HG03097 (cell line): Measurements from ENCODE around the gene FAM98C.

Experiments
- ATAC-seq: cut with Tn5 transposase; IDR thresholded peaks from one replicate; pipeline ENCODE4 v1.9.1; 2021; ENCODE audit not compliant: unreplicated experiment, low FRiP score

FAM98C gene

DNA sequence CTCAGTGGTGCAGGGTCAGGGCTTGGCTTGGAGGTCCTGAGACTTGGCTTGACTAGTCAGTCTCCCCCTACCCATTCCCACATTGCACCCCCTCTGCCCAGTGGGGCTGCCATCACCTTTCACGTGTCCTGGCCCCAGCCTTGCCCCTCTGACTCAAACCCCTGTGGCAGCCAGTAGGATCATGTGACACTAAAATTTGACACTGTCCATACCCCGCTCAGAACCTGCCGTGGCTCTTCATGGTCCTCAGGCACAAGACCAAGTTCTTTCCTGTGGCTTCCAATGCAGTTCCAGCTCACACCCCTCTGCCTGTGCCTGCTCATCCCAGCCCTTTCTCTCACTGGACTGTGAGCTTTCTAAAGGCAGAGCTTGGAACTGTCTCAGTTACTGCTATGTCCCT, 26.3 kb upstream of the FAM98C start:
- no peak for ATAC-seq

DNA sequence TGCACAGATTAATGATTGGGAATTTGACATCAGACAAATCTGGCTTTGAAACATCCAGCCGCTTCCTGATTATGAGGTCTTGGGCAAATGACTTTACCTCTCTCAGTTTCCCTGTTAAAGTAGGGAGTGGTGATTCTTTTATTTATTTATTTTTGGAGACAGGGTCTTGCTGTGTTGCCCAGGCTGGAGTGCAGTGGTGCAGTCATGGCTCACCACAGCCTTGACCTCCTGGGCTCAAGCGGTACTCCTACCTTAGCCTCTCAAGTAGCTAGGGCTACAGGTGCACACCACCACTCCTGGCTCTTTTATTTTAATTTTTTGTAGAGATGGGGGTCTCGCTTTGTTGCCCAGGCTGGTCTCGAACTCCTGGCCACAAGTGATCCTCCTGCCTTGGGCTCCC, 25.8 kb upstream of the FAM98C start:
- ATAC-seq = no peak

DNA sequence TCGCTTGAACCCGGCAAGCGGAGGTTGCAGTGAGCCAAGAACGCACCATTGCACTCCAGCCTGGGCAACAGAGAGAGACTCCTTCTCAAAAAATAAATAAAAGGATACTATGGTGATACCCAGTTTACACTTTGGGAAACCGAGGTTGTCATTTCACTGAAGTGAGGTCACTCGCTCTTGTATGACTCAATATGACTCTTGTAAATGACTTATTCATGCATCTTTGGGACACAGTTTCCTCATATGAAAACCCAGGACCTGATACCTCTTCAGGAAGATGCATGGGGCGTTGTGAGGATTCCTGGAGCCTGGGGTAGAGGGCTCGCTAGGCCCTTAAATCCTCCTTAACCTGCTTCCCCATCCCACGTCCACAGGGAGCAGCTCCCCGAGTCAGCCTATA, 24.0 kb upstream of the FAM98C start:
- ATAC-seq = no peak

DNA sequence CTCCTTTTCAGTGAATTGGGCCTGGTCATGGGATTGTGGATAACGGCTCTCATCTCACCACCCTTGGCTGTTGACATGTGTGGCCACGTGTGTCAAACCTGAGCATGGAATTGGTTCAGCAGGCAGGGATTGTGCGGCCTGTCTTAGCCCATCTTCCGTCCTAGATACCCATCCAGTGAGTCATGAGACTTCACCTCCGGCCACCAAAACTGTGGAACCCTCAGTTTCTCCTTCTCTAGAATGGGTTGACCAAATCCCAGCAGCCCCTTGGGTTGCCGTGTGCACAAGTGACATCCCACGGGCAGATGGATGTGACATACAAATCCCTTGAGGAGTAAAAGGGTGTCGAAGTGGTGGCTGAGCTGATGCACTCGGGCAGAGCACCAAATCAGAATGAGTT, 21.8 kb upstream of the FAM98C start:
- no peak for ATAC-seq

DNA sequence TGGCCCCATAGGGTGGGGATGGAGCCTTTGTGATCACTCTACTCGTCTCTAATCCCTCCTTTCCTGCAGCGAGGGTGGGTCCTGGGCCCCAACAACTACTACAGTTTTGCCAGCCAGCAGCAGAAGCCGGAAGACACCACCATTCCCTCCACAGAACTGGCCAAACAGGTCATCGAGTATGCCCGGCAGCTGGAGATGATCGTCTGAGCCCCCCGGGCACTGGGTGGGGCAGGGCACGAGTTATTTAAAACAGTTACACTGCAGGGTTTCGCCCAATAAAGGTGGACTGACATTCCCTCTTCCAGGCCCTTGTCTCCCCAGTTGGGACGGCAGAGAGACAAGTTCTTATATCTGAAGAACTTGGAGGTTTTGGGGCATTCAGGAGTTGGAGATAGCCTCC, 19.7 kb upstream of the FAM98C start:
- no peak for ATAC-seq

DNA sequence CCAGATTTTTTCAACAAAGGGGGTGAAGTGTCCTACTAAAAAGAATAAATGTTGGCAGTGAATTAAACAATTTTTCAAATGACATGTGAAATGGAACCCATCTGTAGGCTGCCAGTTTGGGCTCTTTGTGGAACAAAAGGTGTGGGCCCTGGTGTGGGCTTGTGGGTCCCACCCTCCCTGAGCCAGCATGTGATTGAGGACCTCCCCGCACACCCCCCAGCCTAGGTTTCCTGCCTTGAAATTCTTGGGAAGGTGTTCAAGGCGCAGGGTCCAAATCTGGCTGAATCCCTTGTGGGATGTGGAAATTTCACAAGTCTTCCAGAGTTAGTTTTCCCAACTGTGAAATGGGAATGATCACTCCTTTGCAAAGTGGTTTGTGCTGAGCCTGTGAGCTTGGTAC, 19.1 kb upstream of the FAM98C start:
- no peak for ATAC-seq

DNA sequence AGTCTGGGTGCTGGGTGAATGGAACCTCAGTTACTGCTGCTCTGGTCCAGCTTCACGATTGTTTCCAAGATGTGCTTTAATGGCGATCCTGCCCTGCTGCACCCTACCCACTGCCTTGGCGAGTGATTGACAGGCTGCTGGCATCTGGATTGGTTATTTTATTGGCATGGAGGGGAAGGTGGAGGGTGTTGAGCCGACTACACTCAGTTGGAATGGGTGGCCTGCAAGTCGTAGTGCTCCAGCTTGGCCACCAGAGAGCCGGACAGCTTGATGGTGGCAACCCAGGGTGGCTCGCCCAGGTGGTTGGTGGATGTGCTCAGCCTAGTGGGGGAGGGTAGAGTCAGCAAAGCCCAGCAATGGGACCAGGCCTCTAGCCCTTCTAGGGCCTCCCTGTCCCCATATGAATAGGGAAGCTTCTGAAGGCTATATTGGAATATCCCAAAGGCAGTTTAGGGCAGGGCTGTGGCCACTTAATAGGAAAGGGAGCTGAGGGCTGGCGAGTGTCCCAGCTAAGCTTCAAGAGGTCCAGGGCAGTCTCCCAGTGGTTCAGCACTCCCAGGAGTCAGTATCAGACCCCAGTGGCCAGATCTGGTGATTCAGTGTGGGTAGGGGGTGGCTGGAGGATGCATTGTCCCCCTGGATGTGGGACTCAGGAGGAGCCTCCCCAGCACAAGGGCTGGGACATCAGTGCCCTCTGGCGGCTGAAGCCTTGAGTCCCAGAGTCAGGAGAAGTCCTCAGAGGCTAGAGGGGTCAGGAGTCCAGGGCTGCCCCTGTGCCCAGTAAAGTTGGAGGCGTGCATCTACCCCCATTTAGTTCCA, 18.5 kb upstream of the FAM98C start:
- ATAC-seq = no peak

DNA sequence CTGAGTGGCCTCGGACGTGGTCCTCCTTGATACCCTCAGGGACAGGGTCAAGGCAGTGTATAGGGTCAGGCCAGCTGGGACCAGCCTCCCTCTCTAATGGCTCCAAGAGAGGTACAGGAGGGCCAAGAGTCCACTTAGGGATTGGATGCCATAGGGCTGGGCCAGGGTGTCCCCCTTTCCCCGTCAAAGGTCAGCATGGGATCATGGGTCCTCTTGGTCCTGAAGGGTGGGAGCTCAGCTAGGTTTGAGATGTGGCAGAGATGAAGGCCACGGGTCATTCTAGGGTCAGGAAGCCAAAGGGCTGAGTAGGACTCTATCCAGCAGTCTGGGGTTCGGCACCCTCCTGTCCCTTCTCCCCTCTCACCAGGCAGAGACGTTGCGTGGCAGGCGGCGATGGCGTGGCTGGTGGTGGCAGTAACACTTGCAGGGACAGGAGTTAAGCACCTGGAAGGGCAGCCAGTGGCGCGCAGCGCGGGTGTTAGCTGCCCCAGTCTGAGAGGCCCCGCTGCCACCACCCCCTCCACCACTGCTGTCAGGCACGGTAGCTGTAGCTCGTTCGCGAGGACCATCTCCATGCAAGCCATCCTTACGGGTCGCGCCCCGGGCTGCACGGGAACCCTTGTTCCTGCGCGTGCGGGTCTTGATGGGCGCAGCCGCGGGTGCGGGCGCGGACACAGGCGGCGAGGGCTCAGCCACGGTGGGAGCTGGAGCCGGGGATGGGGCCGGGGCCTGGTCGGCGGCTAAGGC, 17.7 kb upstream of the FAM98C start:
- ATAC-seq = no peak

DNA sequence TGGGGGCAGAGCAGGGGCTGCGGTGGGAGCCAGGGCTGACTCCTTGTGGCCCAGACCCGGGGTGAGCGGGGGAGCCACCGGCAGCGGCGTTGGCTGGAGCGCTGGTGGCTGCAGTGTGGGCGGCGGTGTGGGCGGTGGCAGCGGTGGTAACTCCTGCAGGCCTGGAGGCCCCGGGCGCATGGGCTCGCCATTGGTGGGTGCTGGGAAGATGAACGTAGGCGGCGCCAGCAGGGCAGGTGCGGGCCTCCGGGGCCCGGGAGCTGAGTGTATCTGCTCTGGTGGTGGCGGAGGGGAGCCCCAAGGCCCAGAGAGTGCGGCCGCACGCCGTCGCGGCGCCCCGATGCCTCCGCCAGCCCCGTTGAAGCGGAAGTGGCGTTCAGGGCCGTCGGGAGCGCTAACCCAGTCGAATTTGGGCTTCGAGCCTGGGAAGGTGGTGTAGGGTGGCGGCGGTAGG, 17.1 kb upstream of the FAM98C start:
- no peak for ATAC-seq

DNA sequence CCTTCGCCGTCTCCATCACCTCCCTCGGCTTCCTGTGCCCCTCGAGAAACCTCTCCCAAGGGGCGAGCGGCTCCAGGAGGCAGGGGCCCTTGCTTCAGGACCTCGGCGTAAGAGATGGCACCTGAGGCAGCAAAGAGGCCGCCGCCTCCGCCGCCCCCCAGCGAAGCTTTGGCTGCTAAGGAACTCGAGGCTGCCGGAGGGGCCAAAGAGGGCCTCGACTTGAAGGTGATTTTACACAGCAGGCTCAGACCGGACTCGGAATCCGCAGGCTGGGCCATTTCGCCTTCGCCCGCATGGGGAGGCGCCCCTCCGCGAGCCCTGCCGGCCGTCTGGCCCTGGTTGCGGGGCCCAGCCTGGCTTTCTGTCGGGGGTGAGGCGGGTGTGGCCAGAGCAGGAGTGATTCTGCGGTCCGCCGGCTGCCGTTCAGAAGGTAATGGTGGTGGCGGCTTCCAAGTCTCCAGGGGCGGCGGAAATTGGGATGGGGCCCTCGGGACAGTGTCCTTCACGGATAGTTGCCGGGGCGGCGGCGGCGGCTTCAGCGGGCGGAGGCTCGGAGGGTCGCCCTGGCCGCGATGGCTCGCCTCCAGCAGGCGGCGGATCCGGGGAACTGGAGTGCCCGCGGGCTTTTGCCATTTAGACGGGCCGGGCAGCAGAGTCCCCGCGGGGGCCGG, 16.5 kb upstream of the FAM98C start:
- ATAC-seq = no peak

DNA sequence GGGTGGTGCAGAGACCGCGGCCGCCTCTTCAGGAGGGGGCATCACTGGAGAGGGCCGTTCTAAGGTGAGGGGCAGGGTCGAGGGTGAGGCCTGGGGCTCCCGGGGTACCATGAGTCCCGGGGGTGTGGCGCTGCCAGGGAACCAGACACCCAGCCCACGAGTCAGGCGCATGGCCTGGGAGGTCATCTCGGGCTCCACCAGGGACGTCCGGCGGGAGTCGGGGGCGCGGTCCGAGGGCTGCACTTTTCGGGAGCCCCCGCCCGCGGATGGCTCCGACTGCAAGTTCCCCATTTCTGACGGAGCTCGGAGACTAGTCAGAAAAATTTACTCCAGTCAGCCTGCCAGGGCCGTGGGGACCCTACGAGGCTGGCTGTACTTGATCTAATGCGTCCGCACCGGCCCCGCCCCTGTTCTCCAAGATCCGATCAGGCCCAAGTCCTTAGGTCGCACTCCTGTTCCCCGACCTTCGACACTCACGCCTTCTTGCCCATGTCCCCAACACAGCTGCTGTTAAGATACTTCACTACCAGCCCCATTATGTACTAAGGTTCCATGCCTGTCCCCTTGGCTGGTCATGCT, 15.8 kb upstream of the FAM98C start:
- no peak for ATAC-seq

DNA sequence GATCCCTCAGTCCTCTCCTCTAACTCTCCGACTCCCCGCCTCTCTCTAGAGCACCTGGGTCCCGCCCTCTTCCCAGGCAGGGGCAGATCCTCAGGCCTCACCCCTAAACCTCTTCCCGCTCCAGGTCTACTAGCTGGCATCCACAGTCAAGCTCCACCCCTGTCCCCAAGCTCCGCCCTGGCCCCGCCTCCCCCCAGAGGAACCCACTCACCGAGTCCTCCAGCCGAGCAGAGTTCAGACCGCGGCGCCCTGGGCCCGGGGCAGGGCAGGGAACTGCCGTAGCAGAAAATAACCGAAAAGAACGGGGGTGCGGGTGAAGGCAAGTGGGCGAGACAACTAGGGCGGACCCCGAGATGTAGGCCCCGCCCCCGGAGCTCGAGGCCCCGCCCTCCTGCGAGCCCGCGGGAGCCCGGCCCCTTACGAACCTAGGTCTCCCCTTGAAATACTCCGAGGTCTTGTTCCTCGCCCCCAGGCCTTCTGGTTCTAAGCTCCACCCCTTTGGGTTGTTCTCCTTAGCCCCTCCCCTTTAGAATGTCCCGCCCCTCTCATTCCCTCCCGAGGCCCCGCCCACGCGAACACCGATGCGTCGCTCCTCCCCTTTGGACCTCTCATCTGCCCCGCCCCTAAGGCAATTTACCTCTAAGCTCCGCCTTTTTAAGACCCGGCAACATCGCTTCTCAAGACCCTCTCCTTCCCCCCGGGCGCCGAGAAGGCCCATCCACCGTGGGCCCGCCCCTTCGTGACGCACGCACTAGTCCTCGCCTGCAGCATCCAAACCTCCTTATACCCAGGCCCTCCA, 15.1 kb upstream of the FAM98C start, which contains the start of gene GGN:
Gene GGN, minus strand, starts transcription at position 485 of the 799 bp plus-strand sequence. CDS start 773 bp downstream, outside the sequence.
- ATAC-seq = no peak

DNA sequence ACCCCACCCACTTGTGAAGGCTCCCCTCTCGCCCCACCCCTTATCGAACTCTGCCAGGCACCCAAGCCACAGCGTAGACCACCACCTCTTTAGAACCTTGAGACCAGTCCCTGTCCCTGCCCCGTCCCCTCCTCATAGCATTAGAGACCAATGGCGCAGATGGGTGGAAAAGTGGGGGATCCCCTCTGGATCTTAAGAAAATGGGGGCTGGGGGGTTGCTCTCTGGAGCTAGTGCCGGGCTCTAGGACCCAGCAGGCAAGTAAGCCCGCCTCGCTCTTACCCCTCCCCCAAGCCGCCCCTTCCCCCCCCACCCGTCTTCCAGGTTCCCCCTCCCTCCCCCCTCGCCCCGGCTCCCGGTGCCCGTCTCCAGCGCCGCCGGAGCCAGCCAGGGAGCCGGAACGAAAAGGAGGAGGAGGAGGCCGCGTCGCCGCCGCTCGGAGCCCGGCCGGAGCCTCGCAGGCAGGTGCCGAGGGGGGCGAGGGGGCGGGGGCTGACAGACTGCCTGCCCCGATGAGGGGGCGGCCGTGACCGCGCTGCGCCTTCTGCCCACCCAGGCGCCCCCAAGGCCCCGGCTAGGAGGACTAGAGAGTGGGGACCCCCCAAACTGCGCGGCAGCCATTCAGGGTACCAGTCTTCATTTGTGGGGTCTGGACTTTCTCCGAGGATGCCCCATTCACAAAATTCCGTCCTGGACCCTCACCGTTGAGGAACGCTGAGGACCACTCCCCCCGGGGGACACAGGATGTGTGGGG, 14.4 kb upstream of the FAM98C start, which contains the start of gene SPRED3:
Gene SPRED3, plus strand, starts transcription at position 349 of the 752 bp plus-strand sequence. CDS start 1,606 bp downstream, outside the sequence.
- ATAC-seq = no peak

DNA sequence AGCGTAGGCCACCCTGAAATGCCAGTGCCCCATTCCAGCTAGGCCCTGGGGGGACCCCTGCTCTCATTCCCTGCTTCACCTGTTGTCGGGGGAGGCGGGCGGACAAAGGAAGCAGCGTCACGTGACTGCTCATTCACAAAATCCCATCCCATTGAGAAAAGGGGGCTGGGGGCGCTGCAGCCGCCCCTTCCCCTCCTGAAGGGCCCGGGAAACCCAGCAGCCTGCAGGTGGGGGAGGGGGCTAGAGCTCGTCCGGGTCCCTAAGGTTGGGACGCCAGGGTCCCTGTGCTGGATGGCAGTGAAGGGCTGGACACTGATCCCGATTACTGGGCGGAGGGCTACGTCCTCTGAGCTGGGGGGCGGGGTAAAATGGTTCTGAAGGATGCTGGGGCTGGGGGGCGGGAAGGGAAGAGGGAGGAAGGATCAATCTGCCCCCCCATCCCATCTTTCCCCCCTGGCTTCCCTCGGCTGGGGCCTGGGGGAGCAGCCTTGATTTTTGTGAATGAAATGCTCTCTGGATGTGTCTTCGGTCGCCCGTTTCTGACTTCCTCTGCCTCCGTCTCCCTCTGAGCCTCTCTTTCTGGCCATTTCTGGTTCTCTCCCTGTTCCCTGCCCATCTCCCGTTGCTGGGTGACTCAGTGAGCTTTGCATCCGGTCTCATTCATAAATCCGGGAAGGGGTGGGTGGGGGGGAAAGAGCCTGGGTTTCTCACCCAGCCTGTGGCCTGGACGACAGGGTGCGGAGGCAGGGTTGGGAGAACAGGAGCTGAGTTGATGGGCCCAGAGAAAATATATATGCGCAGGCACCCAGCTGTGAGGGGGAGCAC, 13.6 kb upstream of the FAM98C start:
- no peak for ATAC-seq

DNA sequence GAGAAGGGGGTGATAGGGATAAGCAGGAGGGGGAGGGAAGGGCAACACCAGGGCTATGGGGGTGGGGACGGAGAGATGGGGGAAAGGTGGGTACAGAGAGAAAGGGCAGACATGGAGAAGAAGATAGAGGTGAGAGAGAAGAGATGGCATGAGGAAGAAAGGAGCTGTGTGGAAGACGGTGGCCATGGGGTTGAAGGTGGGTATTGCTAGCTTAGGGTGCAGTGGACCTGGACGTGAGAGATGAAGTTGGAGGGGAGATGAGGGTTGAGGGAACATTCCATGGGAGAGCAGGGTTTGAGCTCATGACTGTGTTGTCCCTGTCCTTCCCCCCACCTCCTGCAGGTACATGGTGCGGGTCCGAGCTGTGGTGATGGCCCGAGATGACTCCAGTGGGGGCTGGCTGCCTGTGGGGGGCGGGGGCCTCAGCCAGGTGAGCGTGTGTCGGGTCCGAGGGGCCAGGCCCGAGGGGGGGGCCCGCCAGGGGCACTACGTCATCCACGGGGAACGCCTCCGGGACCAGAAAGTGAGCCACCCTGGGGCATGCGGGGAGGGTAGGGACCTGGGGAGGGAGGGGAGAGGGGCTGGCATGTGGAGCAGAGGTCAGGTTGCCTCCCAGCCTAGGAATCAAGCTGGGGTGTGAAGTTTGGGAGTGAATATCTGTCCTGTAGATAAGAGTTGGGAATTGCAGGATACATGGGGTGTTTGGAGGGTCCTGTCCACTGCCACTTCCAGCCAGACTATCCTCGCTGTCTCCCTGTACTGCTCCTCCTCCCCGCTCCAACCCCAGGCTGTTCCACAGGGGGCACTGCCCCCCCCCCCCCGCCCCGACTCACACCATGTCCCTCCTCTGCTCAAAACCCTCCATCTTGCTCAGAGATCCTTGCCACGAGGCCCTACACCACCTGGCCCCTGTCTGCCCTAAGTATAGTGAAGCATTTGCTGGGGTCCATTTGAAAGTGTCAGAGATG, 12.7 kb upstream of the FAM98C start:
- ATAC-seq = no peak

DNA sequence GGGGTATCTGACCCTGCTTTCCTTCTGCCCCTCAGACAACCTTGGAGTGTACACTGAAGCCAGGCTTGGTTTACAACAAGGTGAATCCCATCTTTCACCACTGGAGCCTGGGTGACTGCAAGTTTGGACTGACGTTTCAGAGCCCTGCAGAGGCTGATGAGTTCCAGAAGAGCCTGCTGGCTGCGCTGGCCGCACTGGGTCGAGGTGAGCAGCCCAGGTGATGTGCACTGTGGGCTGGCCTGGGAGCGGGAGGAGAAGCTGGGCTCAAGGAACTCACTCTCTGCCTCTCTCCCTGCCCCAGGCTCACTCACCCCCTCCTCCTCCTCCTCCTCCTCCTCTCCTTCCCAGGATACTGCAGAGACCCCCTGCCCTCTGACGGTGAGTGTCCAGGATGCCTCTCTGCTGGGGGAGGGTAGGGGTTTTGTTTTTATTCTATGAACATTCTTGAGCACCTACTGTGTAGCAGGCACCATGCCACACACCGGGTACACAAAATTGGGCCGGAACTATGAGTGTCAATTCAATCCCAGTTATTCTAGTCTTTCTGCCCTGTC, 10.9 kb upstream of the FAM98C start:
- ATAC-seq = no peak

DNA sequence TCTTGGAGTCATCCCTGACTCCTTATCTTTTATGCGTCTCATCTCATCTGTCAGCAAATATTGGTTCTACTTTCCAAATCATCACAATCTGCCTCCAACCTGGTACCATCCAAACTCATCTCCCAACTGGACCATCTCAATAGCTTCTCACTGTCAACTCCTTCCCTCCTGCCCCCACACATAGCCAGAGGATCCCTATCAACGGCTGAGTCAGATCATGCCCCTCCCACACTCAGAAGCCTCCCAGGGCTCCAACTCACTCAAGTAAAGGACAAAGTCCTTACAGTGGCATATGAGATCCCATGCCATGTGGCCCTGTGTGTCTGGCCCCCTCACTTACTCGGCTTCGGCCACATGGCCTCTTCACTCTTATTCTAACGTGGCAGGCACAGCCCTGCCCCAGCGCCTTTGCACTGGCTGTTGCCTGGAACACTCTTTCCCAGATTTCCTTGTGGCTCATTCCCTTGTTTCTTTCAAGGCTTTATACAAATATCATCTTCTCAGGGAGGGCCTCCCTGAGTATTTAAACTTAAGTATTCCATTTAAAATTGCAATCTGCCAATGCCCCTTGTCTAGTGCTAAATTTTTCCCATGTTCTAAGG, 10.1 kb upstream of the FAM98C start:
- ATAC-seq = no peak
